ENCODE results near the gene VPS9D1. TPM values are rescaled to one million over a fixed set of nuclear protein-coding genes. Genes with fewer than 3 reads are reported as not detected.
A peak's percentile ranks its signal among the peaks of the same experiment; 100 is the strongest.

VPS9D1 gene
- total and polyA plus RNA-seq, 11 donors, result 7.3 to 20.2 (median 11.0) TPM

DNA sequence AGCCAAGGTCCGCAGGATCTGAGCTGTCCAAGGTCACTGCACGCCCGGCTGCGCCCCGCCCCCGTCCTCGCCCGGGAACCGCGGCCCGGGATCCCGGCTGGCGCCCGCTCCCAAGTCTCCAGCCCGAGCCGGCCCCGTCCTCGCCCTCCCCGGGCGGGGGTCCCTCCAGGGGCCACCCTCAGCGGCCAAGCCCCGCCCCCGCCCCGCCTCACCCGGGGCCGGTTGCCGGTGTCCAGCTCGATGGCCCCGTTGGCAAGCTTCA, 216 bp downstream of the VPS9D1 start:
- H3K27me3 ChIP-seq, result no peaks in the 10 kb centered on the region
- no peak for TF ChIP-seq POLR2A (IDR thresholded peaks at IDR 0.05)
- TF ChIP-seq, protein P1, sequence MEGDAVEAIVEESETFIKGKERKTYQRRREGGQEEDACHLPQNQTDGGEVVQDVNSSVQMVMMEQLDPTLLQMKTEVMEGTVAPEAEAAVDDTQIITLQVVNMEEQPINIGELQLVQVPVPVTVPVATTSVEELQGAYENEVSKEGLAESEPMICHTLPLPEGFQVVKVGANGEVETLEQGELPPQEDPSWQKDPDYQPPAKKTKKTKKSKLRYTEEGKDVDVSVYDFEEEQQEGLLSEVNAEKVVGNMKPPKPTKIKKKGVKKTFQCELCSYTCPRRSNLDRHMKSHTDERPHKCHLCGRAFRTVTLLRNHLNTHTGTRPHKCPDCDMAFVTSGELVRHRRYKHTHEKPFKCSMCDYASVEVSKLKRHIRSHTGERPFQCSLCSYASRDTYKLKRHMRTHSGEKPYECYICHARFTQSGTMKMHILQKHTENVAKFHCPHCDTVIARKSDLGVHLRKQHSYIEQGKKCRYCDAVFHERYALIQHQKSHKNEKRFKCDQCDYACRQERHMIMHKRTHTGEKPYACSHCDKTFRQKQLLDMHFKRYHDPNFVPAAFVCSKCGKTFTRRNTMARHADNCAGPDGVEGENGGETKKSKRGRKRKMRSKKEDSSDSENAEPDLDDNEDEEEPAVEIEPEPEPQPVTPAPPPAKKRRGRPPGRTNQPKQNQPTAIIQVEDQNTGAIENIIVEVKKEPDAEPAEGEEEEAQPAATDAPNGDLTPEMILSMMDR (IDR thresholded peaks at IDR 0.05), result no peak
- intact Hi-C loops (cut with DNase I), result loop anchor here in 2 of 10 donors (2.0 kb wide), 1 partner anchor 20 kb away; the partner anchor contains the start of gene SPATA2L (in 2 of the 2)
- peak in 3 of 4 donors; percentile 4 to 42 (median 35) for ATAC-seq
- peaks cover 8 to 58% (median 34%) of the 10 kb centered on the region in 12 donors for H3K4me1 ChIP-seq
- peak in 4 of 5 donors; percentile 61 to 80 (median 66) for DNase-seq
- 0 to 1% (median 0%) methylated on average over 16 to 29 of the region's 29 CpGs; no CpG with 5 or more reads in 1 of the 4 donors for WGBS, 4 donors
- peak overlapping the region; percentile 95 to 100 (median 98) for H3K27ac ChIP-seq
- peak overlapping the region; percentile 74 to 98 (median 92) for H3K4me3 ChIP-seq
- H3K9me3 ChIP-seq, result no peaks in the 10 kb centered on the region
- peaks cover 0 to 30% (median 26%) of the 10 kb centered on the region in 9 donors for H3K36me3 ChIP-seq

DNA sequence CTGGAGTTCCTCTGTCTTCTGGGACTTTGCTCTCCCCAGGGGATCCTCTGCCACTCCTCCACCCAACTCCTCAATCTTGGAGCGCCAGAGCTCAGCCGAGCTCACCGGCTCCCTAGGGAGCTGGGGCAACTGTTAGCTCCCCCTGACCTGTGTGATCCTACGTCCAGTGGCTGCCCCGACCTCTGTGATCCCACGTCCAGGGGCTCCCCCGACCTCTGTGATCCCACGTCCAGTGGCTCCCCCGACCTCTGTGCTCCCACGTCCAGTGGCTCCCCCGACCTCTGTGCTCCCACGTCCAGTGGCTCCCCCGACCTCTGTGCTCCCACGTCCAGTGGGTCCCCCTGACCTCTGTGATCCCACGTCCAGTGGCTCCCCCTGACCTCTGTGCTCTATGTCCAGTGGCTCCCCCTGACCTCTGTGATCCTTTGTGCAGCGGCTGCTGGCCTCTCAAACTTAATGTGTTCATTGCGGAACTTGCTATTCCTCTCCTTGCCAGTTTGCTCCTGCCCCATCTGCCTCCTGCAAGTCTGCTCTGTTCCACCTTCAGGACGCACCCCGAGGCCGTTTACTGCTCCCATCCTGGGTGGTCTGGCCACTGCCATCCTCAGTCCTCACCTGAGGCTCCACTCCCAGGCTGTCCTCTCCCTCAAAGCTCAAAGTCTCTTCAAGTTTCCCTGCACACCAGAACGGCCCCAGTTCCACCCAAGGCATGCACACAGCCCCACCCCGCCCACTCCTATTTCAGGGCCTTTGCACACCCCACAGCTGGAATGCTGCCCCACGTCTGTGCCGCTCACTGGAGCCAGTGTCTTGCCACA, 2.8 kb downstream of the VPS9D1 start:
- no peak for ATAC-seq
- intact Hi-C loops (cut with DNase I), result no loop called here
- Histone ChIP-seq H3K4me3 (no peak overlapping the region), H3K36me3 (peaks cover 0 to 5% (median under 1%) of the 10 kb centered on the region in 9 donors), H3K27ac (no peak overlapping the region), H3K9me3 (no peaks in the 10 kb centered on the region), H3K4me1 (peaks cover 4 to 32% (median 16%) of the 10 kb centered on the region in 12 donors), H3K27me3 (no peaks in the 10 kb centered on the region)
- peak in 1 of 5 donors; percentile 16 for DNase-seq
- WGBS, 4 donors, result 81 to 89% (median 85%) methylated on average over 24 of the region's 24 CpGs
- TF ChIP-seq POLR2A (IDR thresholded peaks at IDR 0.05), result no peak
- TF ChIP-seq, protein P1 (IDR thresholded peaks at IDR 0.05), result no peak

DNA sequence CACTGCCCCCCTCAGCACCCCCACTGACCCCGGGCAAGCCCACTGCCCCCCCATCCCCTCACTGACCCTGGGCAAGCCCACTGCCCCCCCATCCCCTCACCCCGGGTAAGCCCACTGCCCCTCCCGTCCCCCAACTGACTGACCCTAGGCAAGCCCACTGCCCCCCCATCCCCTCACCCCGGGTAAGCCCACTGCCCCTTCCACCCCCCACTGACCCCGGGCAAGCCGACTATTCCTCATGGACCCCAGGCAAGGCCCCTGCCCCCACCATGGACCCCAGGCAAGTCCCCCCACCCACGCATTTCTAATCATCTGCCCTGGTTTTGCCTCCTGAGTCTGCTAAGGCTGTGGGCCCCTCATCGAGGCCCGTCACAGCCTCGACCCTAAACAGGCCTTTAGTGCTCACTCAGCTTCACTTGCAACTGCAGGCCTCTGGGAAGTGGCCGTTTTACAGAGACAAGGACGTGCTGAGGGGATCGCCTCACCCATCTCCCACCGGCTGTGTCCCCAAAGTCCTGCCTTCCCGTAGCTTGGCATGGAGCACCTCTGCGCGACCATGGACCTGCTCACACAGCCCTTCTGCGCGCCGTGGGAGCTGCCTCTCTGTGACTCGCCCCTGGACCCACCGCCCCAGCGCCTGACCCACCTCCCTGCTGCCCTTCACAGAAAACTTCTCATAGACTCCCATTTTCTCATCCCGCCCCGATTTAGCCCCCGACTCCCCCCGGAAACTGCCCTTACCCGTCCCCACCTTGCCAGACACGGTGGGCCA, 3.6 kb downstream of the VPS9D1 start:
- TF ChIP-seq, protein P1 (IDR thresholded peaks at IDR 0.05), result no peak
- no peak for TF ChIP-seq POLR2A (IDR thresholded peaks at IDR 0.05)
- intact Hi-C loops (cut with DNase I), result no loop called here
- DNase-seq (peak in 1 of 5 donors; percentile 32), ATAC-seq (no peak)
- WGBS, 4 donors, result 89 to 93% (median 91%) methylated on average over 24 to 29 of the region's 29 CpGs
- Histone ChIP-seq H3K36me3 (no peaks in the 10 kb centered on the region), H3K27ac (no peak overlapping the region), H3K4me1 (peaks cover 0 to 30% (median 11%) of the 10 kb centered on the region in 12 donors), H3K9me3 (no peaks in the 10 kb centered on the region), H3K4me3 (no peak overlapping the region), H3K27me3 (peaks cover 0 to 4% (median 0%) of the 10 kb centered on the region in 9 donors)

DNA sequence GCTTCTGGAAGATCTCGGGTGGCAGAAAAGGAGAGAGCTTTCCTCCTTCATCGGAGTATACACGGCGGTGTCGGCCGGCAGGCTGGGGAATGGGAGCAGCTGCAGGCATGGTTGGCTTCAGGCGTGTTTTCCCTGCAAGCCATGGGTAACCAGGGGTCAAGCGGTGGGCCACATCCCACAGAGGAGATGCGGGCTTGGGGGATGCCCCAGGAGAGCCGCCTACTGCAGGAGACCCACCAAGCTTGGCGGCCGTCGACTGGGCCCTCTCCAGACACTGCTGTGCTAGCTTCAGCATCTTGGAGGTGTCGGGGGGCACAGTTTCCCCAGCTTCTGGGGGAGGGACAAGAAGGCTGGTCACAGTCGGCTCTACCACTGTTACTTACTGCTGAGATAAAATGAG, 4.2 kb downstream of the VPS9D1 start:
- Histone ChIP-seq H3K27me3 (peaks cover 0 to 4% (median 0%) of the 10 kb centered on the region in 9 donors), H3K27ac (no peak overlapping the region), H3K4me1 (peaks cover 0 to 36% (median 10%) of the 10 kb centered on the region in 12 donors), H3K36me3 (no peaks in the 10 kb centered on the region), H3K4me3 (no peak overlapping the region), H3K9me3 (no peaks in the 10 kb centered on the region)
- ATAC-seq (no peak), DNase-seq (no peak)
- no peak for TF ChIP-seq POLR2A (IDR thresholded peaks at IDR 0.05)
- TF ChIP-seq, protein P1 (IDR thresholded peaks at IDR 0.05), result no peak
- 91 to 96% (median 94%) methylated on average over 12 to 15 of the region's 15 CpGs for WGBS, 4 donors
- intact Hi-C loops (cut with DNase I), result no loop called here
